Glutamatergic neuron (in vitro differentiated cells): ENCODE measurements around the gene CD93. TPM values are rescaled to one million over a fixed set of nuclear protein-coding genes. Genes with fewer than 3 reads are reported as not detected.

ENCODE experiments used
- DNase-seq: peaks from one replicate; pipeline ENCODE4 v3.0.0; 2022
- H3K27ac Mint-ChIP-seq: one replicate; pipeline ENCODE4 v1.8.0; 2020; ENCODE audit warnings: mild to moderate bottlenecking, mixed read lengths, inconsistent platforms; ENCODE audit not compliant: unreplicated experiment
- H3K27me3 Mint-ChIP-seq: one replicate; pipeline ENCODE4 v1.8.0; 2020; ENCODE audit warnings: mild to moderate bottlenecking, moderate library complexity, mixed read lengths, inconsistent platforms; ENCODE audit not compliant: unreplicated experiment
- H3K36me3 Mint-ChIP-seq: one replicate; pipeline ENCODE4 v1.8.0; 2020; ENCODE audit warnings: mild to moderate bottlenecking, mixed read lengths, inconsistent platforms; ENCODE audit not compliant: unreplicated experiment
- H3K4me1 Mint-ChIP-seq: one replicate; pipeline ENCODE4 v1.8.0; 2020; ENCODE audit warnings: mild to moderate bottlenecking, low read depth, mixed read lengths, inconsistent platforms; ENCODE audit not compliant: unreplicated experiment
- H3K4me3 Mint-ChIP-seq: one replicate; pipeline ENCODE4 v1.8.0; 2020; ENCODE audit warnings: mild to moderate bottlenecking, mixed read lengths, inconsistent platforms; ENCODE audit not compliant: unreplicated experiment
- H3K9me3 Mint-ChIP-seq: one replicate; pipeline ENCODE4 v1.8.0; 2020; ENCODE audit warnings: mild to moderate bottlenecking, moderate library complexity, mixed read lengths, inconsistent platforms; ENCODE audit not compliant: unreplicated experiment
- total RNA-seq: library from RNA; stranded (reverse); fragmentation: NEBNext Ultra II Directional; extraction: Animal tissue kit (Norgen Biotek cat#: 25700); gene quantifications from one replicate; pipeline ENCODE4 v1.2.1, GENCODE V29; 2021; ENCODE audit not compliant: unreplicated experiment
- TF ChIP-seq, protein P1 (sequence below): fragments of 200-600 bp; sonication (generic); IDR thresholded peaks from one replicate; pipeline ENCODE4 v1.5.0; 2021; ENCODE audit not compliant: partially characterized antibody, unreplicated experiment

Gene CD93
- total RNA-seq, 1 donor from 2014 or later, result not detected

- Mint-ChIP-seq H3K4me1 (no peaks in the 10 kb centered on the region), H3K27ac (no peak within 1 kb of the TSS), H3K36me3 (peaks cover 5% of the 10 kb centered on the region), H3K9me3 (peaks cover 7% of the 10 kb centered on the region), H3K27me3 (peaks cover 19% of the 10 kb centered on the region), H3K4me3 (peak within 1 kb of the TSS; percentile 74)
- peak; percentile 44 for DNase-seq
- TF ChIP-seq, protein P1, sequence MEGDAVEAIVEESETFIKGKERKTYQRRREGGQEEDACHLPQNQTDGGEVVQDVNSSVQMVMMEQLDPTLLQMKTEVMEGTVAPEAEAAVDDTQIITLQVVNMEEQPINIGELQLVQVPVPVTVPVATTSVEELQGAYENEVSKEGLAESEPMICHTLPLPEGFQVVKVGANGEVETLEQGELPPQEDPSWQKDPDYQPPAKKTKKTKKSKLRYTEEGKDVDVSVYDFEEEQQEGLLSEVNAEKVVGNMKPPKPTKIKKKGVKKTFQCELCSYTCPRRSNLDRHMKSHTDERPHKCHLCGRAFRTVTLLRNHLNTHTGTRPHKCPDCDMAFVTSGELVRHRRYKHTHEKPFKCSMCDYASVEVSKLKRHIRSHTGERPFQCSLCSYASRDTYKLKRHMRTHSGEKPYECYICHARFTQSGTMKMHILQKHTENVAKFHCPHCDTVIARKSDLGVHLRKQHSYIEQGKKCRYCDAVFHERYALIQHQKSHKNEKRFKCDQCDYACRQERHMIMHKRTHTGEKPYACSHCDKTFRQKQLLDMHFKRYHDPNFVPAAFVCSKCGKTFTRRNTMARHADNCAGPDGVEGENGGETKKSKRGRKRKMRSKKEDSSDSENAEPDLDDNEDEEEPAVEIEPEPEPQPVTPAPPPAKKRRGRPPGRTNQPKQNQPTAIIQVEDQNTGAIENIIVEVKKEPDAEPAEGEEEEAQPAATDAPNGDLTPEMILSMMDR, result no peak
Measured at GRCh38 chr20:23049201-23050075, 36.7 kb downstream of the CD93 start, which contains the start of gene THBD. THBD (minus strand) TSS chr20:23049672; CDS start chr20:23049504, 168 bp downstream.

DNA sequence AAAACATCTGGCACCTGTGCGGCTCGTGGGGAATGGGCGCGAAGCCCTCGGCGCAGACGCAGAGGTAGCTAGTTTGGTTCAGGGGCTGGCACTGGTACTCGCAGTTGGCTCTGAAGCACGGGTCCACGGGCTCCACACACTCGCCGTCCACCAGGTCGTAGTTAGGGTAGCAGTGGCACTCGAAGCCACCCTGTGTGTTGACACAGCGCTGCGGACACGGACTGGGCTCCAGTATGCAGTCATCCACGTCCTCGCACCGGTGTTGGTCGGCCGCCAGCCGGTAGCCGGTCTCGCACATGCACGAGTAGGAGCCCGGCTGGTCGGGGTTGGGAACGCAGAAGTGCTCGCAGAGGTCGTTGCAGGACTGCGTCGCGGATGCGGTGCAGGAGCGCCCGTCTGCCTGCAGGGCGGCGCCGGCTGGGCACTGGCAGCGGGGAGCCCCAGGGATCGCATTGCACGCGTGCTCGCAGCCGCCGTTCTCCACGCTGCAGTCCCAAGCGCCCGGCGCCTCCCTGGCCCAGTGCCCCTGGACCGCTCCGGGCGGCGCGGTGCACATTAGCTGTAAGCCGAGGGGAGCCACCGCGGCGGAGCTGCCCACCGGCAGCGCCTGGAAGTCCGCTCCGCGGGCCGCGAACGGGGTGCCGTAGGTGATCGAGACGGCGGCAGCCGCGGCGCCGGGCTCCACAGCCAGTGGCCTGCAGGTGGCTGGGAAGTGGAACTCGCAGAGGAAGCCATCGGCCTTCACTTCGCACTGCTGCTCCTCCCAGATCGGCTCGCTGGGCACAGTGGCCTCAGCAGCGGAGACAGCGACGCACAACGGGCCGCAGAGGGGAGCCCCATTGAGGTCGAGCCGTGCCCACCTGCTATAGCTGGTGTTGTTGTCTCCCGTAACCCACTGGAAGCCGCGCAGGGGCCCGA is 37.6 kb downstream of the CD93 start:
- TF ChIP-seq, protein P1, result peak; percentile 57
- peak; percentile 65 for DNase-seq
- Mint-ChIP-seq H3K36me3 (peaks cover 5% of the 10 kb centered on the region), H3K9me3 (peaks cover 7% of the 10 kb centered on the region), H3K27me3 (peaks cover 19% of the 10 kb centered on the region), H3K4me3 (peak overlapping the region; percentile 65), H3K4me1 (no peaks in the 10 kb centered on the region), H3K27ac (no peak overlapping the region)

GRCh38 chr20:23047738-23048214 is 38.3 kb downstream of the CD93 start:
- H3K9me3 Mint-ChIP-seq, result peaks cover 7% of the 10 kb centered on the region
- no peak overlapping the region for H3K4me3 Mint-ChIP-seq
- peaks cover 5% of the 10 kb centered on the region for H3K36me3 Mint-ChIP-seq
- peaks cover 19% of the 10 kb centered on the region for H3K27me3 Mint-ChIP-seq
- H3K4me1 Mint-ChIP-seq, result no peaks in the 10 kb centered on the region
- DNase-seq, result no peak
- H3K27ac Mint-ChIP-seq, result no peak overlapping the region
- TF ChIP-seq, protein P1, result no peak

- peaks cover 17% of the 10 kb centered on the region for H3K27me3 Mint-ChIP-seq
- H3K4me3 Mint-ChIP-seq, result peak overlapping the region; percentile 15
Measured at GRCh38 chr20:23047001-23047737, 39.0 kb downstream of the CD93 start.

More at GRCh38 chr20:23047001-23047737, 39.0 kb downstream of the CD93 start:
- no peak overlapping the region for H3K27ac Mint-ChIP-seq
- peaks cover 5% of the 10 kb centered on the region for H3K9me3 Mint-ChIP-seq
- TF ChIP-seq, protein P1, result no peak
- H3K4me1 Mint-ChIP-seq, result no peaks in the 10 kb centered on the region
- peaks cover 5% of the 10 kb centered on the region for H3K36me3 Mint-ChIP-seq
- DNase-seq, result no peak
